HG02642 (cell line): ENCODE results near the gene ZNF532.

Source experiments
- ATAC-seq: cut with Tn5 transposase; IDR thresholded peaks from one replicate; pipeline ENCODE4 v1.9.1; 2021; ENCODE audit warnings: mild to moderate bottlenecking; ENCODE audit not compliant: unreplicated experiment, poor library complexity

Gene ZNF532

GRCh38 chr18:58966704-58967103 lies 102.0 kb downstream of the ZNF532 start:
- ATAC-seq: no peak

GRCh38 chr18:58967751-58968254 lies 103.1 kb downstream of the ZNF532 start:
- no peak for ATAC-seq

GRCh38 chr18:58970943-58971790 lies 106.5 kb downstream of the ZNF532 start:
- ATAC-seq: peak; percentile 81

GRCh38 chr18:58975296-58975695 lies 110.6 kb downstream of the ZNF532 start:
- no peak for ATAC-seq

- no peak for ATAC-seq
Observed at GRCh38 chr18:58975781-58976180, 111.1 kb downstream of the ZNF532 start.

- ATAC-seq: no peak
Observed at GRCh38 chr18:58977223-58977622, 112.5 kb downstream of the ZNF532 start.

- ATAC-seq: no peak
Observed at GRCh38 chr18:58977801-58978200, 113.1 kb downstream of the ZNF532 start.

GRCh38 chr18:58978916-58979315 lies 114.2 kb downstream of the ZNF532 start:
- no peak for ATAC-seq

- no peak for ATAC-seq
Observed at GRCh38 chr18:58979615-58980014, 114.9 kb downstream of the ZNF532 start.

GRCh38 chr18:58980991-58981390 lies 116.3 kb downstream of the ZNF532 start:
- no peak for ATAC-seq

- no peak for ATAC-seq
Observed at GRCh38 chr18:58983260-58984155, 118.8 kb downstream of the ZNF532 start.

- no peak for ATAC-seq
Observed at GRCh38 chr18:58988600-58988999, 123.9 kb downstream of the ZNF532 start.

GRCh38 chr18:58989184-58989759 lies 124.6 kb downstream of the ZNF532 start:
- ATAC-seq: no peak

GRCh38 chr18:58990720-58991119 lies 126.0 kb downstream of the ZNF532 start:
- no peak for ATAC-seq

- peak; percentile 76 for ATAC-seq
Observed at GRCh38 chr18:58991167-58991798, 126.6 kb downstream of the ZNF532 start.

- no peak for ATAC-seq
Observed at GRCh38 chr18:58992301-58993231, 127.9 kb downstream of the ZNF532 start.

- no peak for ATAC-seq
Observed at GRCh38 chr18:58993260-58993659, 128.6 kb downstream of the ZNF532 start.

- ATAC-seq: no peak
Observed at GRCh38 chr18:58995663-58996062, 131.0 kb downstream of the ZNF532 start.

- ATAC-seq: no peak
Observed at GRCh38 chr18:58996131-58996641, 131.5 kb downstream of the ZNF532 start.
